Stromal cell of bone marrow (primary cell): Measurements from ENCODE around the gene SF3A2.

Experiments used
- DNase-seq: peaks from one replicate; pipeline ENCODE4 v3.0.0-alpha.2; 2012; ENCODE audit warnings: low read depth

The SF3A2 gene

DNA sequence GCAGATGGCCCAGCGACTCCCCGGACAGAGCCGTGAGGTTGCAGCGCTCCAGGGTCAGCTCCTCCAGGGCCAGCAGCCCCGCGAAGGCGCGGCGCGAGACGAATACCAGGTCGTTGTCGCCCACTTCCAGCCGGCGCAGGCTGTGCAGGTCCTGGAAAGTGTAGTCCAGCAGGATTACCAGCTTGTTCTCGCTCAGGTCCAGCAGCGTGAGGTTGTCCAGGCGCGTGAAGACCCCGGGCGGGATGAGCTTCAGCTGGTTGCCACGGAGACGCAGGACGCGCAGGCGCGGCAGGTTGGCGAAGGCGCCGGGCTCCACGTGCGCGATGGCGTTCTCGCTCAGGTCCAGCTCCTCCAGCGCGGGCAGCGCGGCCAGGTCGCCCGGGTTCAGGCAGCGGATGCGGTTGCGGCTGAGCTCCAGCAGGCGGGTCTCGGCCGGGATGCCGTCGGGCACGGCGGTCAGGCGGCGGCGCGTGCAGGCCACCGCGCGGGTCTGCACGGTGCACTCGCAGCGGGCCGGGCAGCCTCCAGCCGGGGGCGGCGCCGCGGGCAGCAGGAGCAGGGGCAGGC is 54.6 kb downstream of the SF3A2 start:
- no peak for DNase-seq

DNA sequence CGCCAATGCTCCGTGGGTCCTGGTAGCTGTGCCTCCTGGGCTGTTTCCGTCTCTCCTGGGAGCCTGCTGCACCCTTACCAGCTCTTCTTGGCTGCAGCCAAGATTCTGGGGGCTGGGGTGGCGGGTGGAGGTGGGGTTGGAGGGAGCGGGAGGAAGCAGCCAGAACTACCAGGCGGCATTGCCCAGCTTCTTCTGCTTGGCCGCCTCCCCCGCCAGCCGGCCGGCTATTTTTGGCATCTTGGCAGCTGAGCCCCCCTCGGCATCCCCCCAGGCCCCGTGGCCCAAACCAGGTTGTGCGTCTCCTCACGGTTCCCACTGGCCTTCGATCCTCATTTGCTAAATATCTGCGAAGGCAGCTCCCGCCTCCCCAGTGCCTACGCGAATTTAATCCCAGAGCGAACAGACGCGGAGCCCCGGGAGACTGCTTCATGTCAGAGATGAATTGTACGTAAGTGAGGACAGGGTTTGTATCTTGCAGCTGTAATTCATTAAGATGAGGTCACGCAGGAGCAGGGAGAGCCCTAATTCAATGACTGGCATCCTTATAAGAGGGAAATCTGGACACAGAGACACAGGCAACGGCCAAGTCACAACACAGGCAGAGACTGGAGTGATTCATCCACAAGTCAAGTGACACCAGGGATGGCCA is 58.2 kb downstream of the SF3A2 start:
- DNase-seq = peak; percentile 62

DNA sequence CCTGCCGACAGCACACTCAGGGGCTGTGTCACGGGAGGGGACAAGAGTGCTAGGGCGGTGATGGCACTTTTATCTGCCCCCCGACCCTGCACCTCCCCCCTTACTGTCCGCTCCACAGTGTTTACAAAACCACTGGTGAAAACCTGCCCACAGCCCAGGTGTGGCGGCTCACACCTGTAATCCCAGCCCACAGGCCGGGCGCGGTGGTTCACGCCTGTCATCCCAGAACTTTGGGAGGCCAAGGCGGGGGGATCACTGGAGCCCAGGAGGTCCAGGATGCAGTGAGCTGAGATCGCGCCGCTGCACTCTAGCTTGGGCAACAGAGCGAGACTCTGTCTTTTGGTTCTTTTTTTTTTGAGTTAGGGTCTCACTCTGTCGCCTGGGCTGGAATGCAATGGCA is 59.5 kb downstream of the SF3A2 start:
- DNase-seq = no peak
